ENCODE measurements around the gene BAX.

DNA sequence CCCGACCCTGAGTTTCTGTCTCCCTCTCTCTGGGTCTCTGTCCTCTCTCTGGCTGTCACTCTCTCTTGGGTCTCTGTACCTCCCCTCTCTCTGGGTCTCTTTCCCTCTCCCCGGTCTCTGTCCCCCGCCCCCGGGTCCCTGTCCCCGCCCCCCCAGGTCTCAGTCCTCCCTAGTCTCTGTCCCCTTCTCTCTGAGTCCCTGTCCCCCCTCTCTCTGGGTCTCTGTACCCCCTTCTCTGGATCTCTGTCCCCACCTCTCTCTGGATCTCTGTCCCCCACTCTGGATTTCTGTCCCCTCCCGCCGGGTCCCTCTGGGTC, 8.1 kb downstream of the BAX start:
- TF ChIP-seq, protein P1, sequence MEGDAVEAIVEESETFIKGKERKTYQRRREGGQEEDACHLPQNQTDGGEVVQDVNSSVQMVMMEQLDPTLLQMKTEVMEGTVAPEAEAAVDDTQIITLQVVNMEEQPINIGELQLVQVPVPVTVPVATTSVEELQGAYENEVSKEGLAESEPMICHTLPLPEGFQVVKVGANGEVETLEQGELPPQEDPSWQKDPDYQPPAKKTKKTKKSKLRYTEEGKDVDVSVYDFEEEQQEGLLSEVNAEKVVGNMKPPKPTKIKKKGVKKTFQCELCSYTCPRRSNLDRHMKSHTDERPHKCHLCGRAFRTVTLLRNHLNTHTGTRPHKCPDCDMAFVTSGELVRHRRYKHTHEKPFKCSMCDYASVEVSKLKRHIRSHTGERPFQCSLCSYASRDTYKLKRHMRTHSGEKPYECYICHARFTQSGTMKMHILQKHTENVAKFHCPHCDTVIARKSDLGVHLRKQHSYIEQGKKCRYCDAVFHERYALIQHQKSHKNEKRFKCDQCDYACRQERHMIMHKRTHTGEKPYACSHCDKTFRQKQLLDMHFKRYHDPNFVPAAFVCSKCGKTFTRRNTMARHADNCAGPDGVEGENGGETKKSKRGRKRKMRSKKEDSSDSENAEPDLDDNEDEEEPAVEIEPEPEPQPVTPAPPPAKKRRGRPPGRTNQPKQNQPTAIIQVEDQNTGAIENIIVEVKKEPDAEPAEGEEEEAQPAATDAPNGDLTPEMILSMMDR (conservative IDR thresholded peaks at IDR 0.05; ENCODE audit: low read depth, low read length), result no peak
- TF ChIP-seq RAD21 (IDR thresholded peaks at IDR 0.05; ENCODE audit: low read length) (no peak), POLR2A (IDR thresholded peaks at IDR 0.05; ENCODE audit: low read depth, low read length) (no peak), SMC3 (IDR thresholded peaks at IDR 0.05; ENCODE audit: low read depth, low read length) (no peak), BHLHE40 (IDR thresholded peaks at IDR 0.05; ENCODE audit: low read depth, low read length) (no peak)
- TF ChIP-seq, protein P2, sequence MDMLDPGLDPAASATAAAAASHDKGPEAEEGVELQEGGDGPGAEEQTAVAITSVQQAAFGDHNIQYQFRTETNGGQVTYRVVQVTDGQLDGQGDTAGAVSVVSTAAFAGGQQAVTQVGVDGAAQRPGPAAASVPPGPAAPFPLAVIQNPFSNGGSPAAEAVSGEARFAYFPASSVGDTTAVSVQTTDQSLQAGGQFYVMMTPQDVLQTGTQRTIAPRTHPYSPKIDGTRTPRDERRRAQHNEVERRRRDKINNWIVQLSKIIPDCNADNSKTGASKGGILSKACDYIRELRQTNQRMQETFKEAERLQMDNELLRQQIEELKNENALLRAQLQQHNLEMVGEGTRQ (IDR thresholded peaks at IDR 0.05; ENCODE audit: low read depth, low read length), result no peak

All from IMR-90 (cell line).